HG03175 (cell line): ENCODE data around the gene GCAT.

Experiments
- ATAC-seq: cut with Tn5 transposase; IDR thresholded peaks from one replicate; pipeline ENCODE4 v1.9.1; 2021; ENCODE audit warnings: mild to moderate bottlenecking, moderate library complexity; ENCODE audit not compliant: unreplicated experiment

Gene GCAT

DNA sequence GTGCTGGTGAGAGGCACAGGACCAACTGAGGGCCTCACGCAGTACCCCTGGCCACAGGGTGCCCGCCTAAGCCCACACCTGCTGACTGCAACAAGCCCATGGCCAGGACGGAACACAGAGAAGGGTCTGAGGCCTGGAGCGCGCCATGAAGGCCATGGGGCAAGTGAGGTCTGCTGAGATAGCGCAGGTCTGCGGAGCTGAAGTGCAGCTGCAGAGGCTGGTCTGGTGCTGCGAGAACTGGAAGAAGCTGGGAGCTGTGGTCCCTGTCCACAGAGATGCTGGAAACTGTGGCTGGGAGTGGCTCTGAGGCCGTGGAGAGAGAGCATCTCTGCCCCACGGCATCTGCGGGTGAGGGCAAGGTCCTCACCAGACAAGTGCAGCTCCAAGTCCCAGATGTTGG lies 23.7 kb downstream of the GCAT start:
- ATAC-seq = no peak

DNA sequence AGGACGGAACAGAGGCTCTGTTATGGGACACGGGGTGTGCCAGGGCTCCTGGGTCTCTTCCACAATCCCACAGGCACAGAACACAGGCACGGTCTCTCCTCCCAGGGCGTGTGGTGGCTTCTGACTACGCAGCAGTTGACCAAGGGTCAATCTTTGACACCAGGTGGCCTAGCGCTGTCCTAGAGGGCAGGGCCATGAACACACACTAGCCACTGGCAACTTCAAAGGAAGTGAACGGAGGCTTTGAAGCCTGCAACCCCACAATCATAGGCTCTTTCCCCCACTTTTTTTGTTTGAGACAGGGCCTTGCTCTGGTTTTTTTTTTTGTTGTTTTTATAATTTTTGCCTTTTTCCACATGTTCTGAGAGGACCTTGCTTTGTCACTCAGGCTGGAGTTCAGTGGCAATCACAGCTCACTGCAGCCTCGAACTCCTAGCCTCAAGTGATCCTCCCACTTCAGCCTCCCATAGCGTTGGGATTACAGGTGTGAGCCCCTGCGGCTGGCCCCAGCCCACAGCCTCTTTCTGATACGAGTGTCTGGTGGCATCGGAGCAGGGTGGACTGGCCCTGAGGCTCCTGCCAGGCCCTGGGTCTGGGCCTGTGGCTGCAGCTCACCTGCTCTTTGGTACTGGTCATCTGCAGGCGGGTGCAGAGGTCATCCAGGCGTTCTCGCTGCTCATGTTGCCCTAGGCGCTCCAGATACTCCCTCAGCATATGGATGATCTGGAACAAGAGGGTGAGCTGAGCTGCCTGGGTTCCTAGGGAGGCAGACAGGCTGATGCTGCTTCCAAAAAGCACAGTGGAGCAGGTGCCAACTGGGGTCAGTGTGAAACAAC lies 24.5 kb downstream of the GCAT start:
- ATAC-seq = no peak

DNA sequence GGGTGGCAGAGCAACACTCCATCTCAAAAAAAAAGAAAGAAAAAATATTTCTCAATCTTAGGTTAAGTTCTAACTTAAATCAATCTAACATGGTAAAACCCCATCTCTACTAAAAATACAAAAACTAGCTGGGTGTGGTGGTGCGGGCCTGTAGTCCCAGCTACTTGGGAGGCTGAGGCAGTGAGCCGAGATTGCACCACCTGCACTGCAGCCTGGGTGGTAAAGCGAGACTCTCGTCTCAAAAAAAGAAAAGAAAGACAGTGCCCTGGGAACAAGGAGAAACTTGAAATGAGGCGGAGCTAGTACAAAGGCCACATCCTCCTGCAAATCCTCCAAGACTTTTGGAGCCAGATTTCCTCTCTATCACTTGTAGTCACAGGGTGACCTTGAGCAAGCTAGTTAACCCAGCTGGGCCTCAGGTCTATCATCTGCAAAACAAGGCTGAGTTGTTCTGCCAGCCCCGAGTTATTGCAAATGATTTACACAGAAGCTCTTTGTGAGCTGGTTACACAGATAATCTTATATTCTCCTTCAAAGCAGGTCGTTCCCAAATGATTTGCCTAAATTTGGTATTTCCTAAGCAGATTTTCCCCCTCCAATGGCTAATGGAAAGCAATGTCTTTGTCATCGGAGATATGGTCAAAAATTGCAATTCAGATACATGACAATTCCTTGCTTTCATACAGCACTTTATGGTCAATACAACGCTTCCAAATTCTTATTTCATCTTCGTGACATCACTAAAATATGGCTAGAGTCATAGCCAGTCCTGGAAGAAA lies 34.5 kb downstream of the GCAT start:
- ATAC-seq = no peak

DNA sequence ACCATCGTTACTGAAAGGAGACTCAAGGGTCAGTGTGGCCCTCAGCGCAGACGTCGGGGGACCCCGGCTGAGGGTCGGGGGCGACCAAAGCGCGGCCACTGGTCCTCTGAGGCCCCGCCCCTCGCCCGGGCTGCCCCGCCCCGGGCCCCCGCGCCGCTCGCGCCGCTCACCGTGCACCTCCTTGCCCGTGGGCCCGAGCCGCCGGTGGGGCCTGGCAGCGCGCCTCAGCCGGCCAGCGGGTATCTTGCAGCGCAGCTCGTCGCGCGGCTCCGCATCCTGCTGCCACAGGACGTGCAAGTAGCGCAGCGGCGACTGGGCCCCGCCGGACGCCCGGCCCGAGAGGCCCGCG lies 36.0 kb downstream of the GCAT start:
- peak; percentile 31 for ATAC-seq

DNA sequence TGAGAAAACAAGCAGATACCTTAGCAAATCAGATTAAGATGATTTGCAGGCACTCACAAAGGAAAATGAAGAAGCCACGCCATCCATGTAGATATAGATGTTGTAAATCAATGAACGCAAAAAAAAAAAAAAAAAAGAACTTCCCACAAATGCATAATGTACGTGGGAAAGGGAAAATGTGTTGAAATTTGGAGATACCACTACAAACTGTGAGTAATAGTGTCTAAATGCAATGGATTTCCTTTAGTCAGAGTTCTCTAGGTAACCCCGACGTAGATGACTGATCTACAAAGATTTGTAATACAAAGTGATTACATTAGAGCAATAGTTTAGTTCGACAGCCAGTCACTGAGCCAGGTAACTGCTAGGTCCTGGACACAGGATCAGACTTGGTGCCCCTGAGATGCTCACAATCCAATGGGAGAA lies 37.2 kb downstream of the GCAT start:
- no peak for ATAC-seq

DNA sequence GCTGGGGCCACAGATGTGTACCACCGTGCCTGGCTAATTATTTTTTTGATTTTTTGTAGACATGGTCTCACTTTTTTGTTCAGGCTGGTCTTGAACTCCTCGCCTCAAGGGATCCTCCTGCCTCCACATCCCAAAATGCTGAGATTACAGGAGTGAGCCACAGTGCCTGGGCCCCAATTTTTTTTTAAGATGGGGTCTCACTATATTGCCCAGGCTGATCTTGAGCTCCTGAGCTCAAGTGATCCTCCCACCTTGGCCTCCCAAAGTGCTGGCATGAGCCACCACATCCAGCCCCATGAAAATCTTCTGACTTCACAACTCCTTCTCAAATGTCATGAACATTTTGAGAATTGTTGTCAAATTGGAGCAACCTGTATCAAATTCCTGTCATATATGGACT lies 38.7 kb downstream of the GCAT start:
- no peak for ATAC-seq

DNA sequence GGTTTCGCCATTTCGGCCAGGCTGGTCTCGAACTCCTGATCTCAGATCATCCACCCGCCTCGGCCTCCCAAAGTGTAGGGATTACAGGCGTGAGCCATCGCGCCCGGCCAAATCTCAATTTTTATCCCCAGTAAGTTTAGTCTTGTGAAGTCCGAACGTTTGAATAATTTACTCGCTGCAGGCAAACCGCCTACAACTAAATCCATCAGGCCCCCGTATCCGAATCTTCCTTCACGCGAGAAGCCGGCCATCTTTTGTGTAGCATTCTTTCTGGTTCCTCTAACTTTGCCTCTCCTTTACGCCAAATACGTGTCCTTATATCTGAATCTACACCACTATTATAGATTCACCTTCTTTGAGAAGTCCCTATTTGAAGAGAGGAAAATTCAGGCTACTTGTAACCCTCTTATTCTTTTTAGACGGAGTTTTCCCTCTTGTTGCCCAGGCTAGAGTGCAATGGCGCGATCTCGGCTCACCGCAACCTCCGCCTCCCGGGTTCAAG lies 40.9 kb downstream of the GCAT start:
- no peak for ATAC-seq

DNA sequence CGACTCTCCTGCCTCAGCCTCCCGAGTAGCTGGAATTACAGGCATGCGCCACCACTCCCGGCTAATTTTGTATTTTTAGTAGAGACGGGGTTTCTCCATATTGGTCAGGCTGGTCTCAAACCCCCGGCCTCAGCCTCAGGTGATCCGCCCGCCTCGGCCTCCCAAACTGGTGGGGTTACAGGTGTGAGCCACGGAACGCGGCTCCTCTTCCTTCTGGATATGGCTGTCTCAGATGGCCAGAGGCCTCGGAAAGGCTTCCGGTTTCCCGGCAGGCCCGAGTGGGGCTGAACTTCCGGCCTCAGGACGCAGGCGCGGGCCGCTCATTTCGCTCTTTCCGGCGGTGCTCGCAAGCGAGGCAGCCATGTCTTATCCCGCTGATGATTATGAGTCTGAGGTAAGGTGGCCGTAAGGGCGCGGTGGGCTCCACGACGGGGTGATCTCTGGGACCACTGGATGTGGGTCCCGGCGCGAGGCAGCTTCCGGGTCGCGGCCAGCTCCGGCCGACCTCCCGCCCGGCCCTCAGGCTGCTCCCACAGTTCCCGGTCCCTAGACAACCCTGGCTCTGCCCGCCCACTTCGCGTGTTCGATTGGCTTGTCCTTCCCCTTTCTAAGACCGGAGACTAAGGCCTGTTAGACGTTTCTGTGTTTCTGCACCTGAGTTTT lies 41.5 kb downstream of the GCAT start, which contains the start of gene EIF3L:
EIF3L (plus strand) TSS at position 331 of the 663 bp plus-strand sequence; CDS start at position 362, 31 bp downstream.
- peak; percentile 53 for ATAC-seq

DNA sequence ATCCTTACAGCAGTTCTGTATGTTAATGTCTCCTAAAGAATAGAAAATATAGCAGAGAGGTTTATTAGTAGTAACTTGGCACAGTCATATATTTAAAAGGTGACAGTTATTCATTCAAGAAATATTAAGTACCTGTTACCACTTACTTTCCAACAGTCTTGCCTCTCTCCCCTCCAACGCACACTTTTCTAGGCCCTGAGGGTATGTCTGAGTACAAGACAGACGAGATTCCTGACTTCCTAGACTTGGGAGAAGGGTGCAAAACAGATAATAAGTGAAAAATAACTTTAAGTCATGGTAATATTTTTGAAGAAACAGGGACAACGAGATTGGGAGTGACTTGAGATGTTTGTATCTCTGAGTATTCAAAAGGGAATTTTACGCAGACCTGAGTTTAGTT lies 43.1 kb downstream of the GCAT start:
- ATAC-seq = no peak

DNA sequence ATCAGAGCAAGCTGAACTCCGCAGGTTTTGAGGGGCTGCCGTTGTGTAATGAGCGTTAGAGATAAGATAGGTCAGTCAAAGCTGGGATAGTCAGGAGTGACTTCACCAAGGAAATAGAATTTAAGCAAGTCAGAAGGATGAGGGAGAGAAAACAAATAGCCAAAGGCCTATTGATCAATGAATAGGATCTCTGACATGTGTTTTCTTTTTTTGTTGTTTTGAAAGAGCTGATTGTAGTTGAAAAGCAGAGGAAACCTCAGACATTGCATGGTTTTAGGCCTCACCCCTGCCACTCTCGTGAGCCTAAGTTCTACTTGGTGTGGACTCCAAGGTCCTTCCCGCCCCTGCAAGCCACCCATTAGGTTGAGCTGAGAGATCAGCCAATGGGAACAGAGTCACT lies 44.7 kb downstream of the GCAT start:
- ATAC-seq = no peak

DNA sequence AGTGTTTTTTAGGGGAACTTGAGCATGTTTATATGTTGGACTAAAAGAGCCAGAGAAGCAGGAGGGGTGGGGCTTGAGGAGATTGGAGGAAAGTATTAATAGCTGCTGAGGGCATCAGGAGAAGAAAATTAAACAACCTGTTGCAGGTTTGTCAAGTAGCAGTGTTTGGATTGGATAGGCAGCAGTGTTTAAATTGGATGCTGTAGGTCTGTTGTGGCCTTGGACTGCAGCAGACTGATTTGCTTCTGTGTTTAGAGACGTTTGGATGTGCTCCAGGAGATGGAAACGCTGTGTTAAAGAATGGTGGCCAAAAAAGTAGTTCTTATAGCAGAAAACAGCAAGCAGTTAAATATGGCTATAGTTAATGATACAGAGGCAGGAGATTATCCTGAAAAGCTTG lies 47.2 kb downstream of the GCAT start:
- ATAC-seq = no peak

DNA sequence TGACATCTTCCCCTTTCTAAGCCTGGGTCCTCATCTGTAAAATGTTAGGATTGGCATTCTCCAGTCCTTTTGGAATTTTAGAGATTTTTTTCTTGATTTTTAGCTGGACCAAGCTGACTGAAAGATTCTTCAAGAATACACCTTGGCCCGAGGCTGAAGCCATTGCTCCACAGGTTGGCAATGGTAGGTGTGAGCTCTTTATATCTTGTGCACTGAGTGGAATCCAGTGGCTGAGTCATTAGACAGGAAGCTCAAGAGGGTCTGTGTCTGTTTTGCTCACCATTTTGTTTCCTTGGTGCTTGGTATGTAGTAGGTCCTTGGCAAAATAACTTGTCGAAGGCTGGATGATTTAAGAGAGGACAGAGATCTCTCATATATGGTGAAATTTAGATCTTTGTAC lies 47.7 kb downstream of the GCAT start:
- ATAC-seq = no peak

DNA sequence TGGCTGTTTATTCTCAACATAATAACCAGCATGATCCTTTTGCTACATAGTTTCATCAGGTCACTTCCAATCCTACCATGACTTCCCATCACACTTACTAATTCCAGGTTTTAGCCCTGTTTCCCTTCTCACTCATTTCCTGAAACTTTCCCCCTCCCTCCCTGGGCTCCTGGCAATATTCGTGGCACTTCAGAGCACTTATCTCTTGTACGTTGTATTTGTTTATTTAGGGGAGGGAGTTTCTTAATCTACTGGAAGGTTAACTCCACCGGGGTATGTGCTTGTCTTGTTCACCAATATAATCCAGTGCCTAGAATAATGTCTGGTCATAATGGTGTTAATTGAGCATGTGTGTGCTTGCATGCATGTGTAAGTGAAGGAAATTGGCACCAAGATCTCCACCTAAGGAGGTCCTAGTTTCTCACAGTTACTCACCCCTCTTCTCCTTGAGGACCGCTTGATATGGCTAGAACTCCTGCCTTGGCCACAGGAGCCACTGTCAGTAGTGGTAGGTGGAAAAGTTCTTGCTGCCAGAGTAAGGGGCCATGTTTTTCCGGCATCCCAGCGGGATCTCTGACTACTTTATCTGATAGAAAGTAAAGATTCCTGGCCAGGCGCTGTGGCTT lies 53.2 kb downstream of the GCAT start:
- ATAC-seq = no peak

DNA sequence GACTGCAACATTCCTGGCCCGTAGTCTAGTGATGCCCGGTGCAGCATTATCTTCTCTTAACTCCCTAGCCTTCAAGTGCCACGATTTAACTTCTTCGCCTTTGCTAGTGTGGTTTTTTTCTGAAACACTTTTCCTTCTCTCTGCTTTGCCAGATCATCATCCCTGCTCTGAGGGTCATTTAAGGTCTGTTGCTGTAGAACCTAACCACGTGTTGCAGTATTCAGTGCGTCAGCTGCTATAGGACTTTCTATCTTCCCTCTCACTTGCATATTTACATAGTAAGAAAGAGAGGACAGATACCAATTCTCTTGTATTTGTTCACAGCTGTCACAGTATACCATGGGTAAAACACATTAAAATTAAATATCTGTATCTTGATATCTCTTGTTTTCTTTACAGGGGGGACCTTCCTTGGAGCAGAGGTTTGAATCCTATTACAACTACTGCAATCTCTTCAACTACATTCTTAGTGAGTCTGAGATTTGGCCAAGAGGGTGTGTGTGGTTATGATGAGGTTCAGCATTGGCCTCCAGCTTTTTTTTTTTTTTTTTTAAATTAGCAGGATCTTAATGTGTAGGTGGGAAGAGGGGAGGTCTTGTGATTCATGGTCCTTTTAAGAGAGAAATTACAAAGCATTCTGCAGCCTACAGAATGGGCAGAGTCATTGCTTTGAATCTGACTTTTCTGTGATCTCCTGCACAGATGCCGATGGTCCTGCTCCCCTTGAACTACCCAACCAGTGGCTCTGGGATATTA lies 55.0 kb downstream of the GCAT start:
- ATAC-seq = no peak

DNA sequence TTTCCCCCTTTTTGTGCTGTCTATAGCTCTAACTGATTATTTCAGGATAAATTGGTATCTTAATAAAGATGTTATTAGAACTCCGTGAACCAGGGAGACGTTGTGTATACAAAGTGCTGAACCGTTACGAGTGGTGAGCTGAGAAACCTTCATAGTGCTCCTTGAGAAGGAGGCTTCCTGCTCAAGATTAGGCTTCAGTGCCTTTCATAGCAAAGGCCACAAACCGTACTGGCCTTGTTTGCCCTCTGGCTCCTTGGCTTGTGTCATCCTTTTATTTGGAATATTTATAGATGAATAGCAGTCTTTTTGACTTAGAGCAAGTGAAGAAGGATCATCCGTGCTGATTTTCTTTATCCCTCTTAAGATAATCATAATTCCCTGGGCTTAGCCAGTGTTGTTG lies 57.8 kb downstream of the GCAT start:
- ATAC-seq = no peak
